Loucy (cell line): Measurements from ENCODE around the gene SLC6A5.

Experiments used
- H2AFZ ChIP-seq: fragments of 200-600 bp; sonication (generic); 2 replicates; pipeline ENCODE4 v1.6.0; 2016; ENCODE audit warnings: antibody characterized with exemption, mild to moderate bottlenecking, low read length, moderate library complexity
- H3F3A ChIP-seq: fragments of 200-600 bp; 2 replicates; pipeline ENCODE4 v1.6.0; 2016; ENCODE audit warnings: antibody characterized with exemption, low read depth, mild to moderate bottlenecking
- H3K27me3 ChIP-seq: fragments of 200-600 bp; sonication (generic); 2 replicates; pipeline ENCODE4 v1.6.1; 2014; ENCODE audit warnings: low read length, mild to moderate bottlenecking; ENCODE audit not compliant: insufficient read depth, poor library complexity, severe bottlenecking
- H3K36me3 ChIP-seq: fragments of 200-600 bp; sonication (generic); 2 replicates; pipeline ENCODE4 v1.6.1; 2016; ENCODE audit warnings: low read length; ENCODE audit not compliant: insufficient read depth
- H3K4me1 ChIP-seq: fragments of 200-600 bp; sonication (generic); 2 replicates; pipeline ENCODE4 v1.5.1; 2014; ENCODE audit warnings: low read length, mild to moderate bottlenecking; ENCODE audit not compliant: insufficient read depth, poor library complexity, severe bottlenecking
- H3K4me2 ChIP-seq: fragments of 200-600 bp; sonication (generic); 2 replicates; pipeline ENCODE4 v1.6.0; 2014; ENCODE audit warnings: antibody characterized with exemption, low read length, low read depth, mild to moderate bottlenecking; ENCODE audit not compliant: poor library complexity, severe bottlenecking
- H3K4me3 ChIP-seq: fragments of 200-600 bp; sonication (generic); 2 replicates; pipeline ENCODE4 v1.5.1; 2014; ENCODE audit warnings: low read length, mild to moderate bottlenecking, mixed read lengths; ENCODE audit not compliant: poor library complexity, severe bottlenecking
- H3K79me2 ChIP-seq: fragments of 200-600 bp; sonication (generic); 2 replicates; pipeline ENCODE4 v1.6.1; 2014; ENCODE audit warnings: low read length; ENCODE audit not compliant: insufficient read depth
- H3K9ac ChIP-seq: fragments of 200-600 bp; sonication (generic); 2 replicates; pipeline ENCODE4 v1.6.0; 2014; ENCODE audit warnings: mild to moderate bottlenecking, low read depth, low read length, moderate library complexity; ENCODE audit not compliant: poor library complexity, severe bottlenecking
- H3K9me2 ChIP-seq: fragments of 200-600 bp; sonication (generic); replicated peaks from 2 replicates; pipeline ENCODE4 v1.6.1; 2016; ENCODE audit warnings: low read depth, low read length, mixed read lengths
- H3K9me3 ChIP-seq: fragments of 200-600 bp; sonication (generic); 2 replicates; pipeline ENCODE4 v1.6.1; 2014; ENCODE audit warnings: mild to moderate bottlenecking, antibody characterized with exemption, low read length, low read depth; ENCODE audit not compliant: insufficient read depth
- H4K20me1 ChIP-seq: fragments of 200-600 bp; sonication (generic); 2 replicates; pipeline ENCODE4 v1.6.0; 2014; ENCODE audit warnings: antibody characterized with exemption, low read length, mild to moderate bottlenecking; ENCODE audit not compliant: insufficient read depth, poor library complexity, severe bottlenecking
- EZH2phosphoT487 ChIP-seq: fragments of 200-600 bp; IDR thresholded peaks from 2 replicates; pipeline ENCODE4 v1.6.1; 2018; ENCODE audit warnings: antibody characterized with exemption, mild to moderate bottlenecking, moderate library complexity, borderline replicate concordance
- TF ChIP-seq, protein P1 (sequence below): fragments of 200-600 bp; sonication (generic); conservative IDR thresholded peaks from 2 replicates; pipeline ENCODE4 v1.5.1; 2014; ENCODE audit warnings: mild to moderate bottlenecking, antibody characterized with exemption, low read length

The SLC6A5 gene

DNA sequence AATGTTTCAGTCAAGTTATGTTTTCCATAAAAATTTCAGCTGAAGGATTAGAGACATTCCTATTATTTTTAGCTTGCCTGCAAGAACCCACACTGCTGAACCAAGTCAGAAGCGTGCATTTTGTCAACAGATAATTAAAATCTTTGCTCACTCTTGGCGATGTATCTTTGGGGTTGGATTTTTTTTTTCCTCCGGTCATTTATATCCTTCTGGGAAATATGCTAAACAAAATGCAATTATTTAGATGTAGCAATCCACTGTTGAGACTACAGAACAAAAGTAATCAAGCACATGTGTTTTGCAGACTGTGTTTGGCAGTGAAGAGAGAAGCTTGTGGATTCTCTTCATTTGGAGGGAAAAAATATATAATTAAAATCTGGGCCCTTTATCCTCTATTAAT lies 54.6 kb downstream of the SLC6A5 start:
- Histone ChIP-seq H3K4me1 (no peaks in the 10 kb centered on the region), H3K27me3 (no peaks in the 10 kb centered on the region), H3K9me2 (no peaks in the 10 kb centered on the region), H3K9me3 (no peaks in the 10 kb centered on the region), H3K4me2 (no peak overlapping the region), H3F3A (no peaks in the 10 kb centered on the region), H3K79me2 (no peaks in the 10 kb centered on the region), H2AFZ (no peak overlapping the region), H3K4me3 (no peak overlapping the region), H3K36me3 (no peaks in the 10 kb centered on the region), H3K9ac (no peak overlapping the region), H4K20me1 (no peaks in the 10 kb centered on the region)
- TF ChIP-seq, protein P1, sequence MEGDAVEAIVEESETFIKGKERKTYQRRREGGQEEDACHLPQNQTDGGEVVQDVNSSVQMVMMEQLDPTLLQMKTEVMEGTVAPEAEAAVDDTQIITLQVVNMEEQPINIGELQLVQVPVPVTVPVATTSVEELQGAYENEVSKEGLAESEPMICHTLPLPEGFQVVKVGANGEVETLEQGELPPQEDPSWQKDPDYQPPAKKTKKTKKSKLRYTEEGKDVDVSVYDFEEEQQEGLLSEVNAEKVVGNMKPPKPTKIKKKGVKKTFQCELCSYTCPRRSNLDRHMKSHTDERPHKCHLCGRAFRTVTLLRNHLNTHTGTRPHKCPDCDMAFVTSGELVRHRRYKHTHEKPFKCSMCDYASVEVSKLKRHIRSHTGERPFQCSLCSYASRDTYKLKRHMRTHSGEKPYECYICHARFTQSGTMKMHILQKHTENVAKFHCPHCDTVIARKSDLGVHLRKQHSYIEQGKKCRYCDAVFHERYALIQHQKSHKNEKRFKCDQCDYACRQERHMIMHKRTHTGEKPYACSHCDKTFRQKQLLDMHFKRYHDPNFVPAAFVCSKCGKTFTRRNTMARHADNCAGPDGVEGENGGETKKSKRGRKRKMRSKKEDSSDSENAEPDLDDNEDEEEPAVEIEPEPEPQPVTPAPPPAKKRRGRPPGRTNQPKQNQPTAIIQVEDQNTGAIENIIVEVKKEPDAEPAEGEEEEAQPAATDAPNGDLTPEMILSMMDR, result no peak
- no peak for TF ChIP-seq EZH2phosphoT487

DNA sequence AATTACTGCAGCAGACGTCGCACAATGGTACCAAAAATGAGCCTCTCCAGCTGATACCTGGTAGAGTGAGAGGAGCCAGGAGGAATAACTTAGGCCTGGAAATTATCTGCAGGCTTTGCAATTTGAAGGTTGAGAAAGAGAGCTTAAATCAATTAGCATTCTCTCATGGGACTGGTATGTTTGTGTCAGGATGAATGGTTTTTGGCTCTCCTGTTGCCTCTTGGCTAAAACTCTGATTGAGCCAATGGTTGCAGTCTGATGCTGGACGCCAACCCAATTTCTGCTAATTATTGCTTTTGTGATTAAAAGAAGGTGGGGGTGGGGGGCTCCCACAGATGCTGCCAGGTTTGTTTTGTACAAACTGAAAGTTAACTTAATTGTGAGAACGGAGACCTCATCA lies 57.5 kb downstream of the SLC6A5 start:
- no peak for TF ChIP-seq EZH2phosphoT487
- TF ChIP-seq, protein P1, result no peak
- no peak overlapping the region for H2AFZ ChIP-seq

DNA sequence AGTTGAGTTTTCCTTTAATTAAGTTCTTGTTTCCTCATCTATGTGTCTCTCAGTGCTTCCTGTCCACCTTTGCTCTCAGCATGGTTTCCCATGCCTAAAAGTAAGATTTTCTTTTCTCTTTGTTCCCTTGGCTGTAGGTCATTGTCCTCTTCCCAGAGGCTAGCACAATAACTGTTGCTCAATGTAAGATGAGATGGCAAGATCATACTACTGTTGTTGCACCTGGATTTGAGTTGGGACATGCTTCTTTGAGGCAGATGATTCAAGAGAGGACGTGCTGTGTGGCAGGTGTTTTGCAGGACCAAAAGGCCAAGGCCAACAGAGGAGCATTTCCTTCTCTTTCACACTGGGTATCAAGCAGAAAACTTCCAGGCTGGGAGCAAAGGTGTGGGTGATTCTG lies 58.7 kb downstream of the SLC6A5 start:
- H3K4me3 ChIP-seq, result no peak overlapping the region
- TF ChIP-seq, protein P1, result no peak
- no peak for TF ChIP-seq EZH2phosphoT487
- H3K4me1 ChIP-seq, result no peaks in the 10 kb centered on the region
- H4K20me1 ChIP-seq, result no peaks in the 10 kb centered on the region
- H3K79me2 ChIP-seq, result no peaks in the 10 kb centered on the region
- no peaks in the 10 kb centered on the region for H3K27me3 ChIP-seq
- no peaks in the 10 kb centered on the region for H3F3A ChIP-seq
- H3K9ac ChIP-seq, result no peak overlapping the region
- no peaks in the 10 kb centered on the region for H3K36me3 ChIP-seq
- H3K9me2 ChIP-seq, result no peaks in the 10 kb centered on the region
- H3K4me2 ChIP-seq, result no peak overlapping the region
- no peaks in the 10 kb centered on the region for H3K9me3 ChIP-seq
- peak overlapping the region; percentile 17; the same call in 1 of the 2 replicates for H2AFZ ChIP-seq

More for the DNA sequence above, 57.5 kb downstream of the SLC6A5 start:
- H3K9me3 ChIP-seq, result no peaks in the 10 kb centered on the region
- no peaks in the 10 kb centered on the region for H3K36me3 ChIP-seq
- H4K20me1 ChIP-seq, result no peaks in the 10 kb centered on the region
- no peaks in the 10 kb centered on the region for H3K9me2 ChIP-seq
- H3K79me2 ChIP-seq, result no peaks in the 10 kb centered on the region
- H3K4me1 ChIP-seq, result no peaks in the 10 kb centered on the region
- H3K4me2 ChIP-seq, result no peak overlapping the region
- H3K4me3 ChIP-seq, result no peak overlapping the region
- no peaks in the 10 kb centered on the region for H3K27me3 ChIP-seq
- H3K9ac ChIP-seq, result no peak overlapping the region
- H3F3A ChIP-seq, result no peaks in the 10 kb centered on the region
